Central memory CD4-positive, alpha-beta T cell (primary cell): ENCODE measurements around the gene RGN.
"Not testable (repeated sequence)": the region's sequence is repeated elsewhere in the genome, so short reads cannot be mapped to it uniquely, and the experiment has no call there.

ENCODE experiments used
- DNase-seq: peaks from one replicate; pipeline ENCODE4 v3.0.0; 2022
- total RNA-seq, 3 experiments: gene quantifications; one replicate each; lab custom pipeline; 2026; lab: John Stamatoyannopoulos, UW

Gene RGN
- 0 reads per million in 3 experiments for total RNA-seq

DNA sequence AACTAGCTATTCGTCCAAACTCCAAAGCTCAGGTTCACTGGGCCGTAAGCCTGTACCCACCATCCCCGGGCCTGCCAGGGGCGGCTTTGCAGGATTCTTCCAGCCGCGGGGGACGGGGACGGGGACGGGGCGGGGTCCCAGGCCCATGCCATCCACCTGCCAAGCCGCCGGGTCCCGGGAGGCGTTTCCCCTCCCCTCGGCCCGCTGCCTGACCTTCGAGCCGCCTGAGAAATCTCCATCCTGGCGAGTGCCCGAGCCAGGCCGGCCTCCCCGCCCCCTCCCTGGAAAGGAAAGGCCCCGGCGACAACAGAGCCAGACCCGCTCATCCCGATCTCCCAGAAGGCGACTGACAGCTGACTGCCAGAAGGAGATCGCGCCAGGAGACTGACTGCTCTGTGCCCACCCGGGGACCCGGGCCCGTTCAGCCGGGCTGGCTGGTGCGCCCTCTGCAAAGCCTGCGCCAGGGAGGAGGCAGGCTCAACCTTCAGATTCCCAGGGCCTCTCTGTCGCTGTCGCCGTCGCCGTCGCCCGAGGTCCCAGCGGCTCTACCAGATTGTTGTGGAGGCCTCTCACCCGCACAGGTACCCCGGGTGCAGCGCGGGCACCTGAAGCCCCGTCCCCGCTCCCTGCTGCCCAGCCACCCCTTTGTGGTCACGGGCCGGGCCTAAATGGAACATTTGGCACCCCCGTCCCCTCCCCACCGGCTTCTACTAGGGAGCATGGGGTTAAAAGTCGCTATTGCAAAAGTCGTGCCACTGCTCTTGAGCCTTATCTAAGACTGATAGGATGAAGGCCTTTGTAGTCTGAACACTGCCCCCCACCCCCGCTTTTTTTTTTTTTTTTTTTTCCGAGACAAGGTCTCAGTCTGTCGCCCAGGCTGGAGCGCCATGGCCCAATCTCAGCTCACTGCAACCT lies at the start of gene RGN:
Gene RGN (plus strand): TSS at position 315 of the 915 bp plus-strand sequence. CDS start 2,702 bp downstream, outside the sequence.
- DNase-seq, result no peak

GRCh38 chrX:47030339-47030738 lies 47.9 kb upstream of the RGN start:
- peak; percentile 3 for DNase-seq

DNA sequence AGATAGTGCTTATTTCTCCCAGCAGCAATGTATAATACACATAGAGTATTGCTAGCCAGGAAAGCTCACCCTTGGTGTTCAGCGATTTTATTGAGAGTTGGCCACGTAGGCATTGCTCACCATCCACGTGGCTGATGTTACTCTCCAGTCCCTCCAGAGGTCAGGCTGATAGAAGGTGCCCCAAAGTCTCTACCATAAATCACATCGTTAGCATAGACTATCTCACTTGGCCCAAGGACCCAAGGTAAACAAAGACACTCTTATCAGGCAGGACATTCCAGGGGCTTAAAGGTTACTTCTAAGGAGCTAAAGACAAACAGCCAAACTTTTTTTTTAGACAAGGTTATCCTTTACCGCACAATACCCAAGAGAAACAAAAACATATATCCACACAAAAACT lies 30.3 kb upstream of the RGN start:
- no peak for DNase-seq

- no peak for DNase-seq
Measured at GRCh38 chrX:47059142-47059874, 18.9 kb upstream of the RGN start.

DNA sequence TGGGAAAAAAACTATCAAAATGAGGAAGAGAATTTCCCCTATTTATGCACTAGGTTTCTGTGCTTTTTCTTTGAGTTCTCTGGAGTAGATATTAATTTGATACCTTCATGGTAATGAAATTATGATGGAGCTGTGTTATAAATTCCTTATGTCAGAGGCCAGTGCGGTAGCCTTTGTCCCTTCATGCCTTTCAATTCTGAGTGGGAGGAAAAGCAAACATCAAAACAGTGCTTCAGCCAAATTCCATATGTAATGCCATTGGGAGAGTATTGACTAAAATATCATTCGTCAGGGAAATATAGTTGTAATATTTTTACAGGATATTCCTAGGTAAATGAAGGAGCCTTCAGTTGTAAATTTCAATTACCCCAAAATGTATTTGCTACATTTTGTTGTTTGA lies 17.5 kb upstream of the RGN start:
- no peak for DNase-seq

DNA sequence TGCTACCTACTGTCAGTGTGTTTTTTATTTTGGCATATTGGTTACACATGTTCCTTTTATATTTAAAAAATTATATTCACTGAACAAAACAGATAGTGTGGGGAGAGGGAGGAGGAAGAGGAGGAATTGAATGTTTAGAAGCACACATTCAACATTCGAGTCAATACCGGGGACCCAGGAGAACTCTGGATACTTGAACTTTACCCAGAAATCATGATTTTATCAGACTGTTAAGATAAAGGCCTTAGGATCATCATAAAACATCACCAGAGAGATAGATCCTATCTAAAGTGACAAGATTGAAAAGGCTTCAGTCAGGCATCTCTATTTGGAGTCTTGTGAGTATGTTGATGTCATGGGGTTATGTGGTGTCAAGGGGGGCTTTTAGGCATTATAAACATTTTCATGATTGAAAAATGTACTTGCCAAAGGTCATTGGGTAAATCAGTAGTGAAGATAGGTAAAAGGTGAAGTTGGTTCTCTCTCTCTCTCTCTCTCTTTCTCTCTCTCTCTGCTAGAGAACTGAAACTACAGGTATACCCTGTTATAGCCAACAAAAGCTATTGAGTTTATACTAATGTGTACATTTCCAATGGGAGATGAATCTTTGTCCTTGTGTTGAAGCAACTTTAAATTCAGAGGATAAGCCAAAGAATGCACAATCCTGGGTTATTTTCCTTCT lies 16.9 kb upstream of the RGN start:
- DNase-seq, result no peak

- no peak for DNase-seq
Measured at GRCh38 chrX:47063179-47063578, 15.1 kb upstream of the RGN start.

- DNase-seq, result no peak
Measured at GRCh38 chrX:47068214-47068613, 10.0 kb upstream of the RGN start.

GRCh38 chrX:47068720-47069119 lies 9.5 kb upstream of the RGN start:
- no peak for DNase-seq

DNA sequence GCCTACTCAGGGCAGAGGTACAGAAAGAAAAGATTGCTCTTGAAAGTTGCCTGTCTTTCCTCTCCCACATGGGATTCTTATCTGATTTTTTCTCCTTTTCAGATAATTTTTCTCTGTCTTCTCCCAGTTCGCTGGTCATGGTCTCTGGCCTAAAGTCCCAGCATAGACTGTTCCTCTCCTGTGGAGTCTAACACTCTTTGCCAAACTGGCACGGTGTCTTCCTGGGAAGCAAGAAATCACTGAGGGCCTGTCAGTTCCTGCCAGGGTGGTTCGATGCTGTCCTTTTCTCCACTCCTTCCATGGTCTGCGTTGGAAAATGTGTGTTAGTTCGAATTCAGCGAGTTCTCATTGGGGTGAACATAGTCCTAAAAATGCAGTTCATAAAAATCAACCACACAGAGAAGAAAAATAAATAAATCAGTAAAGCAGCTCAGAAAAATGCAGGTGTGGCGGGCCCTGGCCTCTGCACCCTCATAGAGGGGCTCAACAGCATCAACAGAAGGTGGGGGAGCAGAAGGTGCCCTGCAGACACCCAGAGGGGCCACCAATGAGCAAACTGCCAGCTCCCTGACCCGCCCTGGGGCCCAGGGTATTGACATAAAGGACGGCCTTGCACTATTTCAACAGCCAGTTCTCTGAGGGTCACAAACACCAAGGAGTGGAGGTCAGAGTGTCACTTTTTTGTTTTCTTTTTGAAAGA lies 2.1 kb downstream of the RGN start:
- DNase-seq, result no peak

- no peak for DNase-seq
Measured at GRCh38 chrX:47080915-47081236, 2.6 kb downstream of the RGN start.

GRCh38 chrX:47091149-47091775 lies 13.0 kb downstream of the RGN start:
- DNase-seq, result no peak

- no peak for DNase-seq
Measured at GRCh38 chrX:47093248-47093647, 15.0 kb downstream of the RGN start.

- no peak for DNase-seq
Measured at GRCh38 chrX:47093860-47094259, 15.6 kb downstream of the RGN start.

GRCh38 chrX:47097018-47097417 lies 18.8 kb downstream of the RGN start:
- no peak for DNase-seq

- no peak for DNase-seq
Measured at GRCh38 chrX:47098338-47099094, 20.3 kb downstream of the RGN start.

DNA sequence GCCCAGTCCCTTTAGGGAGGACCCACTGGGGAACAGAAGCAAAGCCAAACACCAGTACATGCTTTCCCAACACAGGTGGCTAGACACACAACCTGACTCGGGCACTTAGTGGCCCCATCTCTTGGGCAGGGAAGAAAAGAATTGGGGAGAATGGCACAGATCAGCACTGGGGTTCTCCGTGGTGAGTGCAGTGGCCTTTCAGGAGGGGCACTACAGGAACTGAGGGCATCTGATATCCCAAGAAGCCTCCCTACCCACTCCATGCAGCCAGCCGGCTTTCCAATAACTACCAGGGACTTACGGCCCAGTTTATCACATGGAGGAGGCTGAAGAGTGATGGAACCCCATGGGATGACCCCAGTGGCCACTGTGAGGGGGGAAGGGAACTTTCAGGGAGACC lies 23.0 kb downstream of the RGN start:
- no peak for DNase-seq

GRCh38 chrX:47110936-47111615 lies 32.8 kb downstream of the RGN start:
- DNase-seq, result not testable (repeated sequence)

GRCh38 chrX:47112316-47112954 lies 34.2 kb downstream of the RGN start:
- no peak for DNase-seq

GRCh38 chrX:47116551-47117110 lies 38.4 kb downstream of the RGN start:
- not testable (repeated sequence) for DNase-seq
